Measurements from ENCODE around the gene USP20.
"Not testable (repeated sequence)": the region's sequence is repeated elsewhere in the genome, so short reads cannot be mapped to it uniquely, and the experiment has no call there.

USP20 gene

GRCh38 chr9:129889941-129890717, 54.9 kb downstream of the USP20 start:
- peak; percentile 61 to 83 for DNase-seq (ENCODE audit: low read depth in 2 of 2)

- DNase-seq (ENCODE audit: low read depth in 2 of 2): not testable (repeated sequence)
These were observed 55.6 kb downstream of the USP20 start for GRCh38 chr9:129890718-129891299.

- no peak for DNase-seq (ENCODE audit: low read depth in 2 of 2)
These were observed 56.3 kb downstream of the USP20 start for GRCh38 chr9:129891569-129891968.

- DNase-seq (ENCODE audit: low read depth in 2 of 2): no peak
These were observed 59.0 kb downstream of the USP20 start for GRCh38 chr9:129894120-129894823.

GRCh38 chr9:129895376-129896268, 60.4 kb downstream of the USP20 start:
- no peak for DNase-seq (ENCODE audit: low read depth in 2 of 2)

GRCh38 chr9:129897263-129897662, 62.0 kb downstream of the USP20 start:
- DNase-seq (ENCODE audit: low read depth in 2 of 2): no peak

- DNase-seq (ENCODE audit: low read depth in 2 of 2): no peak
These were observed 62.9 kb downstream of the USP20 start for GRCh38 chr9:129898185-129898584.

- DNase-seq (ENCODE audit: low read depth in 2 of 2): no peak
These were observed 64.4 kb downstream of the USP20 start for GRCh38 chr9:129899620-129900019.

GRCh38 chr9:129900263-129901027, 65.2 kb downstream of the USP20 start:
- DNase-seq (ENCODE audit: low read depth in 2 of 2): no peak

GRCh38 chr9:129901993-129902739, 66.9 kb downstream of the USP20 start:
- no peak for DNase-seq (ENCODE audit: low read depth in 2 of 2)

- DNase-seq (ENCODE audit: low read depth in 2 of 2): no peak
These were observed 67.5 kb downstream of the USP20 start for GRCh38 chr9:129902740-129903134.

GRCh38 chr9:129904734-129905133, 69.5 kb downstream of the USP20 start:
- DNase-seq (ENCODE audit: low read depth in 2 of 2): no peak

- DNase-seq (ENCODE audit: low read depth in 2 of 2): no peak
These were observed 71.0 kb downstream of the USP20 start for GRCh38 chr9:129906298-129906697.

GRCh38 chr9:129907201-129907600, 71.9 kb downstream of the USP20 start:
- DNase-seq (ENCODE audit: low read depth in 2 of 2): no peak

GRCh38 chr9:129908906-129909305, 73.6 kb downstream of the USP20 start:
- DNase-seq (ENCODE audit: low read depth in 2 of 2): no peak

GRCh38 chr9:129909851-129910250, 74.6 kb downstream of the USP20 start:
- no peak for DNase-seq (ENCODE audit: low read depth in 2 of 2)

GRCh38 chr9:129910628-129911567, 75.6 kb downstream of the USP20 start:
- DNase-seq (ENCODE audit: low read depth in 2 of 2): no peak

- DNase-seq (ENCODE audit: low read depth in 2 of 2): no peak
These were observed 78.8 kb downstream of the USP20 start for GRCh38 chr9:129914051-129914450.

- no peak for DNase-seq (ENCODE audit: low read depth in 2 of 2)
These were observed 81.4 kb downstream of the USP20 start for GRCh38 chr9:129916707-129917106.

All from stimulated activated CD4-positive, alpha-beta T cell treated with anti-CD3 and anti-CD28 coated beads, Interleukin-12 subunit alpha, Interleukin-12 subunit beta, amount 100 ng/mL, for 24 hours (primary cell).